K562 (cell line): Measurements from ENCODE around the gene AKR1C3. TPM values are rescaled to one million over a fixed set of nuclear protein-coding genes. Genes with fewer than 3 reads are reported as not detected.
A peak's percentile ranks its signal among the peaks of the same experiment; 100 is the strongest.

Source experiments
- C11orf30 ChIP-seq: fragments of 450-650 bp; IDR thresholded peaks from 2 replicates; pipeline ENCODE4 v1.6.1; 2016; ENCODE audit warnings: low read depth, mild to moderate bottlenecking
- CBFA2T2 ChIP-seq: fragments of 450-650 bp; conservative IDR thresholded peaks from 2 replicates; pipeline ENCODE4 v1.6.1; 2017; ENCODE audit warnings: mild to moderate bottlenecking
- CREM ChIP-seq: IDR thresholded peaks from 2 replicates; pipeline ENCODE4 v1.6.1; 2014; ENCODE audit warnings: antibody characterized with exemption, low read depth
- DPF2 ChIP-seq: fragments of 450-650 bp; IDR thresholded peaks from 2 replicates; pipeline ENCODE4 v1.6.1; 2016
- GATAD2B ChIP-seq: fragments of 450-650 bp; IDR thresholded peaks from 2 replicates; pipeline ENCODE4 v1.6.1; 2017; ENCODE audit warnings: mild to moderate bottlenecking, borderline replicate concordance
- HDAC2 ChIP-seq: fragments of 450-650 bp; IDR thresholded peaks from 2 replicates; pipeline ENCODE4 v1.6.1; 2016; ENCODE audit warnings: mild to moderate bottlenecking
- LEF1 ChIP-seq: fragments of 450-650 bp; IDR thresholded peaks from 2 replicates; pipeline ENCODE4 v1.6.1; 2016; ENCODE audit warnings: mild to moderate bottlenecking
- MYBL2 ChIP-seq, 2 experiments: fragments of 450-650 bp in 1 of 2; sonication (generic) in 1 of 2; formaldehyde crosslinking in 1 of 2; IDR thresholded peaks; 2 replicates each; pipeline versions ENCODE4 v1.6.1 to v1.8.1; 2017 to 2022; ENCODE audit warnings: borderline replicate concordance in 1 of 2, inconsistent platforms in 1 of 2, low read depth in 1 of 2, mild to moderate bottlenecking in 1 of 2, missing genetic modification reagents in 1 of 2, moderate library complexity in 1 of 2
- SIX5 ChIP-seq, 2 experiments: IDR thresholded peaks; 2 replicates each; pipeline ENCODE4 v1.6.1; 2011; ENCODE audit warnings: low read length in 2 of 2, borderline replicate concordance in 1 of 2, low read depth in 1 of 2, mild to moderate bottlenecking in 1 of 2, moderate library complexity in 1 of 2; ENCODE audit not compliant: insufficient read depth in 1 of 2
- TAF9B ChIP-seq: fragments of 450-650 bp; IDR thresholded peaks from 2 replicates; pipeline ENCODE4 v1.6.1; 2018; ENCODE audit warnings: mild to moderate bottlenecking; ENCODE audit not compliant: partially characterized antibody
- TCF3 ChIP-seq: sonication (generic); formaldehyde crosslinking; IDR thresholded peaks from 2 replicates; pipeline ENCODE4 v1.4.0; 2020; ENCODE audit warnings: mild to moderate bottlenecking, missing genetic modification reagents
- ZBTB17 ChIP-seq: fragments of 450-650 bp; formaldehyde crosslinking; IDR thresholded peaks from 2 replicates; pipeline ENCODE4 v1.4.0; 2020; ENCODE audit warnings: mild to moderate bottlenecking
- ZC3H11A ChIP-seq: IDR thresholded peaks from 2 replicates; pipeline ENCODE4 v1.6.1; 2012; ENCODE audit warnings: low read depth, low read length, improper control_type of control experiment
- ZNF197 ChIP-seq: fragments of 200-800 bp; sonication (Bioruptor generic); IDR thresholded peaks from 2 replicates; pipeline ENCODE4 v1.6.1; 2016; ENCODE audit warnings: low read depth, missing genetic modification characterization, missing compliant biosample characterization
- ZNF589 ChIP-seq: fragments of 200-800 bp; sonication (Bioruptor generic); IDR thresholded peaks from 2 replicates; pipeline ENCODE4 v1.6.1; 2016; ENCODE audit warnings: low read depth, missing genetic modification characterization, missing compliant biosample characterization
- polyA plus RNA-seq, 8 experiments: library from polyadenylated mRNA; depleted of rRNA in 4 of 8; stranded (reverse) in 5 of 8; unstranded in 3 of 8; fragments of >200 nt; fragmentation: Nextera tagmentation in 2 of 8; fragmentation: Illumina TruSeq in 1 of 8; extraction: Ambion mirVana in 2 of 8; extraction: Trizol in 1 of 8; gene quantifications; 2 replicates each; pipeline versions ENCODE4 v1.2.1 to v1.2.3, GENCODE V29; 2011 to 2014; ENCODE audit warnings: inconsistent platforms in 1 of 8, missing spikeins in 1 of 8
- total RNA-seq, 7 experiments: library from RNA; depleted of rRNA in 6 of 7; stranded (reverse); fragments of >200 nt in 6 of 7; fragmentation: Illumina TruSeq in 2 of 7; extraction: Trizol in 2 of 7; gene quantifications; 2 replicates each; pipeline versions ENCODE4 v1.2.1 to v1.2.3, GENCODE V29; 2011 to 2021; ENCODE audit warnings: low replicate concordance in 1 of 7
- TF ChIP-seq, protein P1 (sequence below), 2 experiments: fragments of 200-800 bp in 1 of 2; sonication (Bioruptor generic) in 1 of 2; sonication (generic) in 1 of 2; formaldehyde crosslinking in 1 of 2; IDR thresholded peaks in 1 of 2; conservative IDR thresholded peaks in 1 of 2; 2 replicates each; pipeline versions ENCODE4 v1.5.0 to v1.6.1; 2016 to 2020; ENCODE audit warnings: missing compliant biosample characterization in 1 of 2, missing genetic modification characterization in 1 of 2, missing genetic modification reagents in 1 of 2
- TF ChIP-seq, protein P2 (sequence below), 2 experiments: fragments of 450-650 bp; IDR thresholded peaks; 2 replicates each; pipeline ENCODE4 v1.6.1; 2016; ENCODE audit warnings: mild to moderate bottlenecking in 2 of 2, borderline replicate concordance in 1 of 2, low read depth in 1 of 2, moderate library complexity in 1 of 2

The AKR1C3 gene
- total and polyA plus RNA-seq, 9 of the 15 experiments (the other 6 are each of a cell fraction or from before 2014, with no cell fraction given) = 4.6 to 20.4 (median 10.1) TPM

DNA sequence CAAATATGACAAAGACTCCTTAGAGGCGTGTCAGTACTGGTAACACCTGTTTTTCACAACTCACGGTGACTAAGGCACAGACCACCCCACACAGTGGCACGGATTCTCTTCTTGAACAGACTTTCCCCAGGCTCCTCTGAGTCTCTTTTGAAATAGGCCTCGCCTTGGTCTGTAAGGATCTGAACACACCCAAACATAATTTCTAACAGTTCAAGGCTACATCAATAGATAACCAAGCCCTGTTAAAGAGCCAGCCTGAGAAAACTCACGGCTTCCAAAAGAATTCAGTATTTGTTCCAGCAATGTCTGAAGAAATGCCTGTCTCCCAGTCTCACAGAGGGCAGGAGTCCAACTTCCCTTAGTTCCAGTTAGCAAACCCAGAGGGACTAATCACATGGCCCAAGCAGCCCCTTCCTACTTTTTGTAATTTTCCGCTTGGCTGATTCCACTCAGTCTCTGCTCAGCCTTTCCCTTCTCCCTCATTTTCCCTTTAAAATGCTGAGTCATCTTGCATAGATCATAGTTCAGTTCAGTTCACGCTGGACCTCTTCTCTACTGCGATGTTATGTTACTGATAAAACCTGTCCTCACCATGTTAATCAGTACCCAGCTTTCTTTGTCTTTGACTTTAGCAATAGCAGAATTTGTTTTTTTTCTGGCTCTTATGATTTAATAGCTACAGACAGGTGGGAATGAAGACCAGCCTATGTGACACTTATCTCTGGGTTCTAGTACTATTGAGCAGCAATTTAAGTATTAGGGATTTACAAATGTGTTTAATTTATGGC is 22.6 kb upstream of the AKR1C3 start (continued):
- peak; percentile 97 for TF ChIP-seq DPF2
- TF ChIP-seq ZBTB17 (CRISPR knock-in tag) = peak; percentile 82
- TF ChIP-seq, protein P1, sequence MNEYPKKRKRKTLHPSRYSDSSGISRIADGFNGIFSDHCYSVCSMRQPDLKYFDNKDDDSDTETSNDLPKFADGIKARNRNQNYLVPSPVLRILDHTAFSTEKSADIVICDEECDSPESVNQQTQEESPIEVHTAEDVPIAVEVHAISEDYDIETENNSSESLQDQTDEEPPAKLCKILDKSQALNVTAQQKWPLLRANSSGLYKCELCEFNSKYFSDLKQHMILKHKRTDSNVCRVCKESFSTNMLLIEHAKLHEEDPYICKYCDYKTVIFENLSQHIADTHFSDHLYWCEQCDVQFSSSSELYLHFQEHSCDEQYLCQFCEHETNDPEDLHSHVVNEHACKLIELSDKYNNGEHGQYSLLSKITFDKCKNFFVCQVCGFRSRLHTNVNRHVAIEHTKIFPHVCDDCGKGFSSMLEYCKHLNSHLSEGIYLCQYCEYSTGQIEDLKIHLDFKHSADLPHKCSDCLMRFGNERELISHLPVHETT (CRISPR knock-in tag; conservative IDR thresholded peaks at IDR 0.05 in 1 of 2, IDR thresholded peaks at IDR 0.05 in 1 of 2) = peak in 1 of 2 experiments; percentile 76; a peak in 2 of 4 replicates
- TF ChIP-seq, protein P2, sequence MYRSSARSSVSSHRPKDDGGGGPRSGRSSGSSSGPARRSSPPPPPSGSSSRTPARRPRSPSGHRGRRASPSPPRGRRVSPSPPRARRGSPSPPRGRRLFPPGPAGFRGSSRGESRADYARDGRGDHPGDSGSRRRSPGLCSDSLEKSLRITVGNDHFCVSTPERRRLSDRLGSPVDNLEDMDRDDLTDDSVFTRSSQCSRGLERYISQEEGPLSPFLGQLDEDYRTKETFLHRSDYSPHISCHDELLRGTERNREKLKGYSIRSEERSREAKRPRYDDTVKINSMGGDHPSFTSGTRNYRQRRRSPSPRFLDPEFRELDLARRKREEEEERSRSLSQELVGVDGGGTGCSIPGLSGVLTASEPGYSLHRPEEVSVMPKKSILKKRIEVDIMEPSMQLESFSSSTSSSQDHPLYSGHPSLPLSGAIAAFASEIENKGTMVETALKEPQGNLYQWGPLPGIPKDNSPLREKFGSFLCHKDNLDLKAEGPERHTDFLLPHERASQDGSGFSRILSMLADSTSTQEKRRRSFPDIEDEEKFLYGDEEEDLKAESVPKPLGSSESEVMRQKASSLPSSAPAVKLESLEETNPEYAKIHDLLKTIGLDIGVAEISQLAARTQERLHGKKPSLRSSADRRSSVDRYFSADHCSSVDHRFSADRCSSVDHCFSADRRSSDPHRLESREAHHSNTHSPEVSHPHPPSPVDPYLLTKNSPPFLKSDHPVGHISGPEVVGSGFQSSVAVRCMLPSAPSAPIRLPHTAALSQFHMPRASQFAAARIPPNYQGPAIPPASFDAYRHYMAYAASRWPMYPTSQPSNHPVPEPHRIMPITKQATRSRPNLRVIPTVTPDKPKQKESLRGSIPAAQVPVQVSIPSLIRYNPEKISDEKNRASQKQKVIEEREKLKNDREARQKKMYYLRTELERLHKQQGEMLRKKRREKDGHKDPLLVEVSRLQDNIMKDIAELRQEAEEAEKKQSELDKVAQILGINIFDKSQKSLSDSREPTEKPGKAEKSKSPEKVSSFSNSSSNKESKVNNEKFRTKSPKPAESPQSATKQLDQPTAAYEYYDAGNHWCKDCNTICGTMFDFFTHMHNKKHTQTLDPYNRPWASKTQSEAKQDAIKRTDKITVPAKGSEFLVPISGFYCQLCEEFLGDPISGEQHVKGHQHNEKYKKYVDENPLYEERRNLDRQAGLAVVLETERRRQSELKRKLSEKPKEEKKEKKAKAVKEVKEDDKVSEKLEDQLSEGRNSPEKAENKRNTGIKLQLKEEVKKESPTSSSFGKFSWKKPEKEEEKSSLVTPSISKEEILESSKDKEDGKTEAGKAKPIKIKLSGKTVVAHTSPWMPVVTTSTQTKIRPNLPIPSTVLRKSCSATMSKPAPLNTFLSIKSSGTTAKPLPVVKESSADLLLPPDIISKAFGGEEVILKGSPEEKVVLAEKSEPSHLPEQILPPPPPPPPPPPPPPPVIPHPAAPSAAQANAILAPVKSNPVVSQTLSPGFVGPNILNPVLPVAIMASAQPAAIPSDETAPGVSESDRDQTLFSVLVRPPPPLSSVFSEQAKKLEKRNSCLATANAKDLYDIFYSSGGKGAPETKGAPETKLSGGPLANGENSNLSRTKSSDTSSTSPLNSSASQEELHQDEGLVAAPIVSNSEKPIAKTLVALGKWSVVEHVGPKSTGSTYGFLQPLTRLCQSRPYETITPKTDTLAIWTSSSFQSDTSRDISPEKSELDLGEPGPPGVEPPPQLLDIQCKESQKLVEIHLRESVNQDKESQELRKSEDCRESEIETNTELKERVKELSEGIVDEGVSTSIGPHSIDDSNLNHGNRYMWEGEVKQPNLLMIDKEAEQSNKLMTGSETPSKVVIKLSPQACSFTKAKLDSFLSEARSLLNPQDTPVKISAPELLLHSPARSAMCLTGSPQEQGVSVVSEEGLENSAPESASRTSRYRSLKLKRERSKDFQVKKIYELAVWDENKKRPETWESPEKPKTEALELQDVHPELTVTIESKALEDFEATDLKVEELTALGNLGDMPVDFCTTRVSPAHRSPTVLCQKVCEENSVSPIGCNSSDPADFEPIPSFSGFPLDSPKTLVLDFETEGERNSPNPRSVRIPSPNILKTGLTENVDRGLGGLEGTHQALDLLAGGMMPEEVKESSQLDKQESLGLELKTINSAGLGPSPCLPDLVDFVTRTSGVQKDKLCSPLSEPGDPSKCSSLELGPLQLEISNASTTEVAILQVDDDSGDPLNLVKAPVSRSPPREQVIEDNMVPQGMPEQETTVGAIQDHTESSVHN (IDR thresholded peaks at IDR 0.05; ENCODE audit: borderline replicate concordance in 1 of 2, low read depth in 1 of 2) = peak in 1 of 2 experiments; percentile 77; a peak in 1 of 4 replicates
- TF ChIP-seq CBFA2T2 = peak; percentile 69
- peak; percentile 100 for TF ChIP-seq C11orf30
- no peak for TF ChIP-seq SIX5 (IDR thresholded peaks at IDR 0.05; ENCODE audit: borderline replicate concordance in 1 of 2, insufficient read depth in 1 of 2, low read depth in 1 of 2, low read length in 2 of 2)
- TF ChIP-seq TCF3 (CRISPR knock-in tag) = peak; percentile 66
- no peak; the same call in 1 of the 2 replicates for TF ChIP-seq GATAD2B
- TF ChIP-seq ZC3H11A = no peak
- peak; percentile 58 for TF ChIP-seq CREM
- peak; percentile 90 for TF ChIP-seq HDAC2
- TF ChIP-seq MYBL2 (IDR thresholded peaks at IDR 0.05; ENCODE audit: low read depth) = peak; percentile 35; the same call in 1 of the 2 replicates
- TF ChIP-seq MYBL2 (CRISPR knock-in tag; IDR thresholded peaks at IDR 0.05; ENCODE audit: borderline replicate concordance) = no peak
- no peak for TF ChIP-seq ZNF589 (CRISPR knock-in tag)
- 0 out of 2 replicates have a peak, but pooled peaks have one; percentile 49 for TF ChIP-seq ZNF197
- TF ChIP-seq LEF1 = peak; percentile 96
- TF ChIP-seq TAF9B = peak; percentile 90
